GM21381 (cell line): Measurements from ENCODE around the gene MED12L.

ENCODE experiments used
- ATAC-seq: cut with Tn5 transposase; IDR thresholded peaks from one replicate; pipeline ENCODE4 v1.9.1; 2021; ENCODE audit warnings: mild to moderate bottlenecking, moderate library complexity; ENCODE audit not compliant: unreplicated experiment

MED12L gene

GRCh38 chr3:151135541-151136337 lies 50.3 kb downstream of the MED12L start:
- ATAC-seq: no peak

- no peak for ATAC-seq
Observed at GRCh38 chr3:151142929-151143328, 57.5 kb downstream of the MED12L start.

GRCh38 chr3:151144016-151144415 lies 58.6 kb downstream of the MED12L start:
- no peak for ATAC-seq

GRCh38 chr3:151144760-151145159 lies 59.3 kb downstream of the MED12L start:
- no peak for ATAC-seq

GRCh38 chr3:151145713-151146070 lies 60.2 kb downstream of the MED12L start:
- ATAC-seq: no peak

GRCh38 chr3:151146071-151146730 lies 60.7 kb downstream of the MED12L start:
- peak; percentile 90 for ATAC-seq

DNA sequence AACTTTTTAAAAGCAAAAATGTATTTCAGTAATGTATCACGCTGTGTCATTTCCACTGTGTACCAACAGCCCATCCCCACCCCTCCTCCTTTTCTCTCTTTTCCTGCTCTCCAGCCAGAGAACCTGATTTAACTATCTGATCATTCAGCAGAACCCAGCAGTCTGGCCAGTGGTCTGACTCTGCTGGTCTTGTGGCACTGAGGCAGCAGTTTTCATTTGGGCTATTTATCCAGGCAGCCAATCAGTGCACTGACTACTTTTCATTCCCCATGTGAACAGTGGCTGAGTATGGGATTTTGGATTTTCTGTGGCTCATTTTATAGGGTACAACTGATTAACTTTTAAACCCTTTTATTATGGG lies 61.2 kb downstream of the MED12L start:
- ATAC-seq: no peak

DNA sequence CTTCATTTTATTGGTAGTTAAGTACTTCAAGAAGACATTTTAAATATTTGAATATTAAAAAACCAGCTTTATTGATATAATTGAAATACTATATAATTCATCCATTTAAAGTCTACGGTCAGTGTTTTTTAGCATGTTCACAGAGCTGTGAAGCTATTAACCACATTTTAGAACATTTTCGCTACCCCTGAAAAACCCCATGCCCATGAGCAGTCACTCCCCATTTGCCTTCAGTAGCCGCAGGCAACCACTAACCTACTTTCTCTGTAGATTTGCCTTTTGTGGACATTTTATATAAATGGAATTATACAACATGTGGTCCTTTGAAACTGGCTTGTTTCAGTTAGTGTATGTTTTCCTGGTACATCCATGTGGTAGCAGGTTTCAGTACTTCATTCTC lies 61.8 kb downstream of the MED12L start:
- no peak for ATAC-seq

DNA sequence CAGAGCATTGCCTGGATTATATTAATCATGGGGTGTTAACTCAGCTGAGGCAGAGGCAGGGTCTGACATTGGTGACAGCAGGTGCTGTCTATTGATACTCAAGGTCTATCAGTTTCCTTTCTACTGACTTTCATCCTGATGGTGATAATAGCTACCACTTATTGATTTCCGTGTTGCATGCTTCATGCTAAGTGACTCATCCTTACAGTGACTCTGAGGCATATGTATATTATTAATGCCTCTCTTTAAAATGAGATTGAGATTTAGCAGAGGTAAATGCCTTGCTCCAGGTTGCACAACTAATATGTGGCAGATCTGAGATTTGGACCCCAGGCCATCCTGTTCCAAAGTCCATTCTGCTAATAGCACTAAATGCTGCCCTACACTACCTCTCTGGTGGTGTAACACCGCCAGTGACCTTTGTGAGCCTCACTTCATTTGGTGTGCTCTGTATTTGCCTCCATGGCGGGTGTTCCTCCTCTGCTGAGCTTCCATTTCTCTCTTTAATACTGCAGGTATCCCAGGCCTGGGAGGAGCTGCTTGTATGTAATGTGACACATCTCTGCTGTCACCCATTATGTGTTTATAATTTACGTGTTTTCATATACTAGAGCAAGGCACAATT lies 67.1 kb downstream of the MED12L start:
- no peak for ATAC-seq

DNA sequence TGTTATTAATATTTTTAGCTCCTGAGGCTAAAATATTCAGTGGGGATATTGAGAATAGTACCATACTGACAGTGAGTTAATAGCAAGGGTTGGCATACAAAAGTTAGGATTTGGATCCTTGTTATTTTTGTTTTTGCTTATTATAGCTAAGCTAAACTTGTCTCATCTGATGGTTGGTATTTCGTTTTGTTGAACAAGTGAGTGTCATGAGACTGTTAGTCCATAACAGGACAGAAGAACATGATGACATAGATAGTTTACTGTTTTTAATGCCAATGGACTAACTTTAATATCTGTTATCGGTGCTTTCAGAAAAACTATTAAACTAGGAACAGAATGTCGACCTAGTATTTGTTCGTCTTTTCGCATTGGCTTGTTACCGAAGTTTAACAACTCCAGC lies 69.1 kb downstream of the MED12L start:
- no peak for ATAC-seq

DNA sequence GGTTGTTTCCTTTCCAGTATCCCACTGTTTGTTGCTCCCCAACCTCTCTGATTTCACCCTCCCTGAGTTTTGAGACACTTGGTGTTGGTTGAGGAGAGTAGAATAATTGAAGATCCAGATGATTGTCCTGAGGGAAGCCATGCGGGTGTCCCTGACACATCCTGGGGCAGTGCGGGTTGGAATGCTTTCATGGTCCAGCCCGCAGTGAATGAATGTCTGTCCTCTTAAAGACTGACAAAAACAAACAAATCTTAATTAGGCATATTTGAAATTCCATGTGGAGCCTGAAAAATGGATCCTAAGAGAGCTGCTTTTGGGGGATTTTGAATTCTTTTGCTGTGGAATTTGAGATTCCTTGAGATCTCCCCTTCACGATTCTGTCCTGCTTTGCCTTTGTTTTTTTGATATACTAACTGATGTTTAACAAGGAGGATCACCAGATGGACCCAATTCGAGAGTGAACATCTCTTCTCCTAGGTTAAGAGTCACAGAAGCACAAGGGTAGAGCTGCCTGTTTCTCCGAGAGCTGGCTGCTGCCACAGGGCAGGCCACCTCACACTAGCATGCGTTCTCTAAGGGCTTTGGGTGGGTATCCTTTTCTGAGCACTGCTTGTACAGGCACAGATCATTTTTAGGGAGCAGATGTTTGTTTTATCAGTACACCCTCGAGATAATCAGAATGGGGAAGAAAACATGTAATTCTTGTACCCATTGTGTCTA lies 70.1 kb downstream of the MED12L start:
- no peak for ATAC-seq

- ATAC-seq: peak; percentile 90
Observed at GRCh38 chr3:151156618-151157216, 71.3 kb downstream of the MED12L start.

GRCh38 chr3:151159806-151160205 lies 74.3 kb downstream of the MED12L start:
- ATAC-seq: no peak

DNA sequence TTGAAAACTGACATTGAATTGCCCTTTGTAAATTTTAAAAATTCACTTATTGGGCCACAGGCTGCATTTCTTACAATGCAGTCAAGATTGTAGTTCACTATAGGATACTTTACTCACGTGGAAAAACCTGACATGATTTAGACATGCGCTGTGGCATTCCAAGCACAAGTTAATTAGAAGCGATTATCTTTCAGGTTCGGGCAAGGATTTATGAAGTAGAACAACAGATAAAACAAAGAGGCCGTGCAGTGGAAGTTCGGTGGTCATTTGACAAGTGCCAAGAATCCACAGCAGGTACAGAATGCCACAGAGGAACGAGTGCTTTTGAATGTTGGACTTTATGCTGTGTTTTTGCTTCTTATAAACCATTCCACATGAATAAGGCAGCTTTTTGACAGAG lies 79.8 kb downstream of the MED12L start:
- no peak for ATAC-seq

DNA sequence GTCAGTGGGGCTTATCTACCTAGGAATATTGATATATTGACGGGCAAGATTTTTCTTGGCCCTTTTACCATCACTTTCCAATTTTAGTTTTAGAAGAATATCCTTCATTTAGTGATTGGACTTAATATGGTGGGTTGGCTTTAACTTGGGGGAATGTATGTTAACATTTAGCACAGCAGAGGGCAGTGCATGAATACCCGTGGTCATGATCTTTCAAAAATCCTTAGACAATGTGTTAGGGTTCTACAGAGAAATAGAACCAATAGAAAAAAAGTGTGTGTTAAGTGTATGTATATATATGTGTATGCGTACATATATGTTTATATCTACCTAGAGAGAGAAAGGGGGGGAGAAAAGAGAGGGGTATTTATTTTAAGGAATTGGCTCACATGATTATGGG lies 80.7 kb downstream of the MED12L start:
- no peak for ATAC-seq

- ATAC-seq: peak; percentile 46
Observed at GRCh38 chr3:151168269-151169094, 83.0 kb downstream of the MED12L start.

DNA sequence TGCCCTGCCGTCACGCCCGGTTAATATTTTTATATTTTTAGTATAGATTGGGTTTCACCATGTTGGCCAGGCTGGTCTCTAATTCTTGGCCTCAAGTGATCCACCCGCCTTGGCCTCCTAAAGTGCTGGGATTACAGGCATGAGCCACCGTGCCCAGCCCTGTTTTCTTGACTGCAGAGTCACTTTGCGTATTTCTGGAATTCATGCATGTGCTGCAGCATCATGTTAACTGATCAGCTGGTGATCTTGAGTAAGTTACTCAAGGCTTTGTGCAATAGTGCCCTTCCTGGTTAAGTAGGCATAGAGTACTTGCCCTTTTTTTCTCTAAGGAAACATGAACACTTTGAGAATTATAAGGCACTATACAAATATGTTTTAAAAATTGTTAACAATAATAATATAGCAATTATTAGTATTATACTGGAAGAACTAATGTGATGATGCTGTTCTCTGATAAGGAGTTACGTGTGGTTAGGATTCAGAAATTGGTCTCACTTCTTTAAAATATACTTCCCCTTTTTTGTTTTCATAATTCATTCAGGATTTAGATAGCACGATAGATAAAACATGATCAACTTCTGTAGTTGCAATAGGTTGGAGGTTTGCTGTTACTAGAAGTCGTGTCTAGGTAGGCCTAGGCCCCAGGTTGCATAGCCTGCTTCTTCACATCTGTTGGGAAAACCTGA lies 83.9 kb downstream of the MED12L start:
- peak; percentile 33 for ATAC-seq

GRCh38 chr3:151169948-151170679 lies 84.7 kb downstream of the MED12L start:
- peak; percentile 39 for ATAC-seq

GRCh38 chr3:151171145-151171757 lies 85.8 kb downstream of the MED12L start:
- ATAC-seq: peak; percentile 64
